GM21360 (cell line): ENCODE measurements around the gene DGKD.

Source experiments
- ATAC-seq: cut with Tn5 transposase; IDR thresholded peaks from one replicate; pipeline ENCODE4 v1.9.1; 2021; ENCODE audit warnings: mild to moderate bottlenecking, moderate library complexity; ENCODE audit not compliant: unreplicated experiment

Gene DGKD

GRCh38 chr2:233423552-233423860 is 69.2 kb downstream of the DGKD start:
- no peak for ATAC-seq

- ATAC-seq, result no peak
Measured at GRCh38 chr2:233424154-233424951, 70.1 kb downstream of the DGKD start.

DNA sequence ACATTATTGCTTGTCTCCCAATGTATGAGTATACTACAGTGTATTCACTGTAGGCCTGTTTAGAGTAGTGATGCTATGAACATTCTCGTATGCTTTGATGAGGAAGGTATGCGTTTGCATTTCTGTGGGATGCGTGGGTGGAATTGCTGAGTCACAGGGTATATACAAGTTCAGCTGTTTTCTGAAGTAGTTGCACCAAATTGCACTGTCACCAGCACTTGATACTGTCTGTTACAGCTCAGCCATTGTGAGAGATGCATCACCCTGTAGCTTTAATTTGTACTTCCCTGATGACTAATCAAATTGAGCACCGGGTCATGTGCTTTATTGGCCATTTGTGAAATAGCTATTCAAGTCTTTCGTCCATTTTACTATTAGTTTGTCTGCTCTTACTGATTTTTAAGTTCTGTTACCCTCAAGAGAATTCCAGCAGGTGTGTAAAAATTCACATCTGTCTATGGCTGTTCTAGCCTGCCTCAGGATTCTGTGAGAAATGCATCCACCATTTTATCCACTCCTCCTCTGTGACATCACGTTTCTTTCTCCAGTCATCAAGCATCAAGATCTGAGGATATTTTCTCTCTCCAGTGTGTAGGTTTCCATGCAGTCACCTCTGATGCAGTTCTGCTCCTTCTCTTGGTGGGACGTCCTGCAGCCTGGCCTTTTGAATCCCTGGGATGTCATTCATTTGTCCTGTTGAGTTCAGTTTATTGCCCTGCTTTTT is 72.5 kb downstream of the DGKD start:
- no peak for ATAC-seq

GRCh38 chr2:233428008-233428407 is 73.7 kb downstream of the DGKD start:
- no peak for ATAC-seq

- no peak for ATAC-seq
Measured at GRCh38 chr2:233428438-233428837, 74.1 kb downstream of the DGKD start.

- ATAC-seq, result no peak
Measured at GRCh38 chr2:233429175-233429897, 75.0 kb downstream of the DGKD start.

- ATAC-seq, result no peak
Measured at GRCh38 chr2:233430081-233430480, 75.8 kb downstream of the DGKD start.

DNA sequence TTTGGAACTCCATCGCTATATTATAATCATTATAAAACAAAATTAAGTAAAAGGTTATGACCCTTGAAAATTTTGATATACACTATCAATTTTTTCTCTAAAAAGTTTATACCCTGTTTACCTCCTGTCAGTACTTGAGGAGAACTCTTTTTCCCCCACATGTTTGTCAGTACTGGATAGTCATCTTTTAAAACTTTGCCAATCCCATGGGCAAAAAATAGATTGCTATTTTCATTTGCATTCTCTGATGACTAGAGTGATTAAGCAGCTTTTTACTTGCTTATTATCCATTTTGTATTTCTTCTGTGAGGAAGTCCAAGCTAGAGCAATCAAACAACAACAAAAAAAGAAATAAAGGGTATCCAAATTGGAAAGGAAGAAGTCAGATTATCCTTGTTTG is 76.4 kb downstream of the DGKD start:
- ATAC-seq, result no peak

DNA sequence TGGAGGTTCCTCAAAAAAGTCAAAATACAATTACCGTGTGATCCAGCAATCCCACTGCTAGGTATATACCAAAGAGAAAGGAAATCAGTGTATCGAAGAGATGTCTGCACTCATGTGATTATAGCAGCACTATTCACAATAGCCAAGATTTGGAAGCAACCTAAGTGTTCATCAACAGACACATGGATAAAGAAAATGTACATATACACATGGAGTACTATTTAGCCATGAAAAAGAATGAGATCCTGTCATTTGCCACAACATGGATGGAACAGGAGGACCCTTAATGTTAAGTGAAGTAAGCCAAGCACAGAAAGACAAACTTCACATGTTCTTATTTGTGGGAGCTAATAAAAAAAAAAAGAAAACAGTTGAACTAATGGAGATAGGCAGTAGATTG is 78.7 kb downstream of the DGKD start:
- ATAC-seq, result no peak

DNA sequence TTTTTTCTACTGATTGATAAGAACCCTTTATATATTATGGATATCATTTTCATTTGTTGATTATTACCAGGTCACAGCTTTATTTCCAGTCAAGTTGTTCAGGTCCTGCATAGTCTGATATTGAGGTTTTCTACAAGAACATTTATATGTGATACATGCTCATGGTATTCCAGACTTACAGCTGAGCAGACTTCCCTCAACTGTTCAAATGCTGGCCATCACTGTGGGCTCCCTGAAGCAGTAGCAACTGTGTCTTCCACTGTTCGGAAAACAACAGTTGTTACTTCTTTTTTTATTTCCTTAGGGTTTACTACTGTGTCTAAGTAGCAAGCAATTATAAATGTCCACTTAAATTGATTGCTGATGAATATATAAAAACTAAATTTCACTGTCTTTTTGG is 79.5 kb downstream of the DGKD start:
- ATAC-seq, result no peak

GRCh38 chr2:233434666-233435330 is 80.5 kb downstream of the DGKD start:
- no peak for ATAC-seq

GRCh38 chr2:233435436-233436190 is 81.3 kb downstream of the DGKD start:
- no peak for ATAC-seq

GRCh38 chr2:233436191-233436581 is 81.9 kb downstream of the DGKD start:
- ATAC-seq, result no peak

DNA sequence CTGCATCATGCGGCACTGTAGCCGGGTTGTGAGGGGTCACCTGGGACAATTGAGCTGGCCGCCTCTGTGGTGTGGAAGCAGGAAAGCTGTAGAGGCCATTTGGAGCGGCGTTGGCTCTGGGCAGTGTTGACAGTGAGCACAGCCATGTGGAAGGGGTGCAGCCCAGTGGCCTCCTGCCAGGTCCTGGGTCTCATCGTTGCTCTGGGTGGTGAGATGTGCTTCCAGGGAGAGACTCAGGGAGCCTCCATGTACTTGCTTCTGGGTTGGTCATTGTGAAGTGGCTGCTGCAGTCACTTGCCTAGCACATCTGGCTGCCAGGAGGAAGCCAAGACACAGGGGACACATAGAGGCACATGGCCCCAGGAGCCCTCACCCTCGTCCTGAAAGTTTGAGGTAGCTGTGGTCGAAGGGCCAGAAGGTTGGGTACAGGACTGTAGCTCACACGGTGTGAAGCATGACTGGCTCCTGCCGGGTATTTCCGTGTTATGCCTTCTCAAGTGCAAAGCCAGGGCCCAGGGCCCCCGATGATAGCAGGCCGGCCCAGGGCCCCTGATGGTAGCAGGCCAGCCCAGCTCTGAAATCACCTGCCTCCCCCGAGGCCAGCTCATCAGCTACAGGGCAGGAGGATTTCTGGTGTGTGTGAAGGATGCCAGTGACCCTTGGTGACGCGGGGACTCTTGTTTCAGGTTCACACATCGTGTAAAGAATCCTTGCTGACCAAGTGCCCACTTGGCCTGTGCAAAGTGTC is 82.6 kb downstream of the DGKD start:
- no peak for ATAC-seq

GRCh38 chr2:233437439-233437955 is 83.2 kb downstream of the DGKD start:
- ATAC-seq, result no peak

- ATAC-seq, result no peak
Measured at GRCh38 chr2:233438573-233439147, 84.4 kb downstream of the DGKD start.

DNA sequence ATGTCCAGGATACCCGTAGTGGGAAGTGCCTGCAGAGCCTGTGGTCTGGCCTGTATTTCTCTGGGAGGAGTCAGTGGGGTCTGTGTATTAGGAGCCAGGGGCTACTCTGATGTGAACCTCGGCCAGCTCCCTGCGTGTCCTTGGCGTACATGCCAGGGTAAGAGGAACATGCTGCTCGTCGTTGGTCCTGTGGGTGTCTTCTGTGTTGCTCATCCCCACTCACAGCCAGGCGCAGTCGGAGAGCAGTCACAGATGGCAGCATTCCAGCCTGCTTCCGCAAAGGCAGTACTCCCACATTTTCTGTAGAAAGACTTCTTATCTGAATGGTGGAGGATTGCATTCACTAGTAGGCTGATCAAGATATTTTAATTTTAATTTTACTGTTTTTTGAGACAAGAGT is 84.9 kb downstream of the DGKD start:
- no peak for ATAC-seq

DNA sequence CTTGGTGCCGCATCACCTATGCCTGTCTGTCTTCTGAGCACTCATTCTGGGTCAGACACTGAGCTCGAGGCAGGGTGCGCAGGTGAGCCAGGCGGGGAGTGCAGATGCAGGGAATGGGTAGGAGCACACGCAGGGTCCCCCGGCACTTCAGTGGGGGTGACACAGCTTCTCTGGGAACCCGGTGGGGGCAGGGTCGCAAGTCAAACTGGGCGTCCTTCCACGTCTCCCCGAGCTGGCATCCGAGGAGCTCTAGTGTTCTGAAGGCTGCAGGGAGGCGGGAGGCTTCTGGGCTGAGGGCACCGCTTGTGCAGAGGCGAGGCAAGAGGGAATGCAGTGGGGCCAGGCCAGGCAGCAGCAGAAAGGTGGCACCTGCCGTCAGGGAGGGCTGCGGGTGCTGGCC is 86.0 kb downstream of the DGKD start:
- no peak for ATAC-seq

DNA sequence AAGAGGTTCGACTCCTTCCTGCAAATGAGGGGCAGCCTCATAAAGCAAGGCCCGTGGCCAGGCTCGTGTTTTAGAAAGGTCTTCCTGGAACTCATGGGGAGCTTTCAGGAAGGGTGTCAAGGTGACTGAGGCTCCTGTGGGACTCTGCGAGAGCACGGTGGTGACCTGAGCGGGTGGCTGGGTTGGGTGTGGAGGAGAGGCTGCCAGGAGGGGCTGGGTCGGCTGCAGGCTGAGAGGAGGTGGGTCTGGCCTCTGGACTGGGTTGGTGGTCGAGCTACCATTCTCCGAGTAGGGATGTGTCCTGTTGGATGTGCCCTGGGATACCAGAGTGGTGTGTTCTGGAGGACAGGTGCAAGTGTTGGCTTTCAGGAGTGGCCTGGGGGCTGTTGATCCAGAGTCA is 86.4 kb downstream of the DGKD start:
- no peak for ATAC-seq
